HG03066 (cell line): Measurements from ENCODE around the gene GPR39.

ENCODE experiments used
- ATAC-seq: cut with Tn5 transposase; IDR thresholded peaks from one replicate; pipeline ENCODE4 v1.9.1; 2021; ENCODE audit warnings: low read depth; ENCODE audit not compliant: unreplicated experiment

Gene GPR39

GRCh38 chr2:132439703-132440398, 23.2 kb downstream of the GPR39 start:
- ATAC-seq, result no peak

- ATAC-seq, result no peak
Measured at GRCh38 chr2:132441051-132441450, 24.4 kb downstream of the GPR39 start.

- no peak for ATAC-seq
Measured at GRCh38 chr2:132442278-132442677, 25.7 kb downstream of the GPR39 start.

- no peak for ATAC-seq
Measured at GRCh38 chr2:132443106-132443505, 26.5 kb downstream of the GPR39 start.

- ATAC-seq, result no peak
Measured at GRCh38 chr2:132446444-132446843, 29.8 kb downstream of the GPR39 start.

- no peak for ATAC-seq
Measured at GRCh38 chr2:132448331-132448730, 31.7 kb downstream of the GPR39 start.

- ATAC-seq, result no peak
Measured at GRCh38 chr2:132448771-132449170, 32.2 kb downstream of the GPR39 start.

GRCh38 chr2:132449868-132450267, 33.3 kb downstream of the GPR39 start:
- no peak for ATAC-seq

GRCh38 chr2:132460781-132461180, 44.2 kb downstream of the GPR39 start:
- ATAC-seq, result no peak

- ATAC-seq, result no peak
Measured at GRCh38 chr2:132462236-132462635, 45.6 kb downstream of the GPR39 start.

GRCh38 chr2:132463719-132464118, 47.1 kb downstream of the GPR39 start:
- no peak for ATAC-seq

GRCh38 chr2:132465917-132466316, 49.3 kb downstream of the GPR39 start:
- no peak for ATAC-seq

GRCh38 chr2:132466428-132467028, 49.9 kb downstream of the GPR39 start:
- no peak for ATAC-seq

GRCh38 chr2:132468821-132469675, 52.4 kb downstream of the GPR39 start:
- ATAC-seq, result no peak

GRCh38 chr2:132470746-132471145, 54.1 kb downstream of the GPR39 start:
- ATAC-seq, result no peak

- no peak for ATAC-seq
Measured at GRCh38 chr2:132473174-132473883, 56.7 kb downstream of the GPR39 start.

GRCh38 chr2:132475615-132476014, 59.0 kb downstream of the GPR39 start:
- no peak for ATAC-seq

- ATAC-seq, result no peak
Measured at GRCh38 chr2:132477436-132477835, 60.8 kb downstream of the GPR39 start.

GRCh38 chr2:132477962-132478361, 61.4 kb downstream of the GPR39 start:
- ATAC-seq, result no peak

GRCh38 chr2:132478461-132479105, 62.0 kb downstream of the GPR39 start:
- no peak for ATAC-seq
